Keratinocyte (primary cell): ENCODE measurements around the gene DLK2.
A peak's percentile ranks its signal among the peaks of the same experiment; 100 is the strongest.

Experiments used
- CTCF ChIP-seq, 3 experiments: IDR thresholded peaks in 1 of 3; conservative IDR thresholded peaks in 1 of 3; optimal IDR thresholded peaks in 1 of 3; 2 replicates in 2 of 3; 3 replicates in 1 of 3; pipeline versions ENCODE3 to v1.5.1; 2011; ENCODE audit warnings: low read length in 3 of 3, mild to moderate bottlenecking in 3 of 3, moderate library complexity in 2 of 3, control low read depth in 1 of 3, inconsistent platforms in 1 of 3; ENCODE audit not compliant: insufficient read depth in 2 of 3; ENCODE audit errors: extremely low read depth in 1 of 3
- EZH2 ChIP-seq: IDR thresholded peaks from one replicate; pipeline ENCODE4 v1.6.1; 2012; ENCODE audit warnings: inconsistent platforms, mild to moderate bottlenecking, low read length, moderate library complexity

GRCh38 chr6:43402820-43403219, 52.5 kb downstream of the DLK2 start:
- TF ChIP-seq EZH2 (no peak), CTCF (optimal IDR thresholded peaks at IDR 0.05 in 1 of 3, IDR thresholded peaks at IDR 0.05 in 1 of 3, conservative IDR thresholded peaks at IDR 0.05 in 1 of 3; ENCODE audit: extremely low read depth in 1 of 3, insufficient read depth in 2 of 3, low read length in 3 of 3) (peak; percentile 16 to 36 (median 35))
